C4-2B (cell line): Measurements from ENCODE around the gene COQ8A.

Source experiments
- CTCF ChIP-seq: fragments of 450-650 bp; conservative IDR thresholded peaks from 2 replicates; pipeline ENCODE4 v1.5.1; 2017; ENCODE audit warnings: mild to moderate bottlenecking
- ZFX ChIP-seq: fragments of 450-650 bp; IDR thresholded peaks from 2 replicates; pipeline ENCODE4 v1.6.1; 2017

- TF ChIP-seq CTCF (no peak), ZFX (no peak)
Observed at GRCh38 chr1:226980565-226981385, 40.7 kb downstream of the COQ8A start.
